Cardiac septum (tissue), 1 donor: ENCODE measurements around the gene C15orf61. TPM values are rescaled to one million over a fixed set of nuclear protein-coding genes. Genes with fewer than 3 reads are reported as not detected.

ENCODE experiments used
- DNase-seq: peaks from one replicate; pipeline ENCODE4 v3.0.0-alpha.2; 2020; ENCODE audit warnings: low spot score
- intact Hi-C: fragments of 100-400 bp; cut with DNase I; formaldehyde crosslinking; loops from one replicate; pipeline ENCODE4 v1.14.0; 2022
- total RNA-seq: library from RNA; stranded (reverse); fragmentation: NEBNext Ultra II Directional; extraction: Animal tissue kit (Norgen Biotek cat#: 25700); gene quantifications from one replicate; pipeline ENCODE4 v1.2.1, GENCODE V29; 2021
- donor health status: DM: no; HTN: no; CAD: no.

C15orf61 gene
- total RNA-seq, 1 donor from 2014 or later = 7.6 TPM

GRCh38 chr15:67511606-67512005 is 9.3 kb upstream of the C15orf61 start:
- intact Hi-C loops = no loop called here
- DNase-seq = no peak

DNA sequence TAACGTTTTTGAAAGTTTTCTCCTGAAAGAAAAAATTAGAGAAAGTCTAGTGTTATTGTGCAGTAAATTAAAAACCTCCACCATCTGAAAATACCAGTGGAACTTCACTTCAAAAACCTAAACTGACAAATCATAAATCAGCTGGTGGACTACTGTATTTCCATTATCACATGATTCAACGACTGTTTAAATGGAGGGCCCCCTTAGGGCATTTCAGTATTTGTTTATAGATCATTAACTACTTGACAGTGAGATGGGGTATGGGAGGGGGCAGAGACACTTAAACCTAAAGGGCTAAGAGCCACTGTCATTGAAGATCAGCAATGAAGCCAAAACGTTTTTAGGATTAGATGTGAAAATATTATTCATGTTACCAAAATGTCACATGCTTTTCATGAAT is 8.8 kb upstream of the C15orf61 start:
- no peak for DNase-seq
- intact Hi-C loops = no loop called here

- intact Hi-C loops = no loop called here
- no peak for DNase-seq
Measured at GRCh38 chr15:67512933-67513714, 7.8 kb upstream of the C15orf61 start.

DNA sequence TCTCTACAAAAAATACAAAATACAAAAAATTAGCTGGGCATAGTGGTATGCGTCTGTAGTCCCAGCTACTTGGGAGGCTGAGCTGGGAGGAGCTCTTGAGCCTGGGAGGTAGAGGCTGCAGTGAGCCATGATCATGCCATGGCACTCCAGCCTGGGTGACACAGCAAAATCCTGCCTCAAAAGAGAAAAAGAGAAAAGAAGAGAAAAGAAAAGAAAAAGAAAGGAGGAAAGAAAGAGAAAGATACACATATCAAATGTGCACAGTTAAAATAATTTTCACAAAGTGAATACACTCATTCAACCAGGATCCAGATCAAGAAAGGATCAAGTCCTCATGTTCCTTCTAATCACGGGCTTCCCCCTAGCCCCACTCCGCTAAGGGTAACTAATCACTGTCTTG is 5.8 kb upstream of the C15orf61 start:
- intact Hi-C loops = no loop called here
- DNase-seq = no peak

GRCh38 chr15:67515557-67515956 is 5.4 kb upstream of the C15orf61 start:
- intact Hi-C loops = no loop called here
- DNase-seq = no peak

GRCh38 chr15:67520321-67521028 is 456 bp upstream of the C15orf61 start:
- DNase-seq = no peak
- intact Hi-C loops = loop anchor here (2.0 to 5.0 kb wide), 2 partner anchors 22 to 317 kb away; partner anchors contain the start of gene MAP2K5

DNA sequence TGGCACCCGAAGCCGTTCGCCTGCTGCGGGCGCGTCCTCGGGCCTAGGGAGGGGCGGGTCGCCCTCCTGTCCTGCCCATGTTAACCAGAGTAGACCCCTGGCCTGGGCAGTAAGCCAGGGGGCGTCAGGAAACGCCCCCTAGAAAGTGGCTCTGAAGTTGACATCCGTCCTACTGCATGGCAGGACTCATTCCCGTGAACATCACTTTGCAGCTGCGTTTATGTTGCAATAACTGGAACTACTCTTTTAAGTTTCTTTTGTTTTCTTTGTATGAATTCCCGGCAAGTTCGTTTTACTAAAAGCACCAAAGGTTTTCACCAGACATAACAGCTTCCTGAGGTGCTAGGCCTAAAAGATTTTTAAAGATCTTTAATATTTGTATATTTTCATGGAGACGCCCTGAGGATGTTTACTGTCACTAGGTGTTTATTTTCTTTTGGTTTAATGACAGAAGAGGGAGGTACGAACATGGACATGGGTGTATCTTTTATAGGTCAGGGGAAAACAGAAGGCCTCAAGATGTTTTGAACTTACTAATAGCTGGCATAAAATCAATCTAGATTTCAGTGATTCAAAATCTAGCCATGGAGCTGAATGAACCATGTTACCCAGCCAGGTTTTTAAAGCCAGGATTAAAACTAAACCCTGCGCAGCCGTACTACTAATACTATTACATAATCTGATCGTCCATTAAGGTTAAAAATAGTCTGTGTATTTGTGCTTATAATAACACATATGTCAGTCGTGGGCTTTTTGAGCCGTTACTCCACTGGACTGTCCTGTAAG is 1.0 kb downstream of the C15orf61 start:
- no peak for DNase-seq
- intact Hi-C loops = loop anchor here (2.0 to 5.0 kb wide), 2 partner anchors 21 to 315 kb away; partner anchors contain the start of gene MAP2K5

- no peak for DNase-seq
- intact Hi-C loops = loop anchor here (5.0 kb wide), 1 partner anchor 314 kb away; no protein-coding TSS in a partner anchor
Measured at GRCh38 chr15:67523330-67523729, 2.4 kb downstream of the C15orf61 start.

DNA sequence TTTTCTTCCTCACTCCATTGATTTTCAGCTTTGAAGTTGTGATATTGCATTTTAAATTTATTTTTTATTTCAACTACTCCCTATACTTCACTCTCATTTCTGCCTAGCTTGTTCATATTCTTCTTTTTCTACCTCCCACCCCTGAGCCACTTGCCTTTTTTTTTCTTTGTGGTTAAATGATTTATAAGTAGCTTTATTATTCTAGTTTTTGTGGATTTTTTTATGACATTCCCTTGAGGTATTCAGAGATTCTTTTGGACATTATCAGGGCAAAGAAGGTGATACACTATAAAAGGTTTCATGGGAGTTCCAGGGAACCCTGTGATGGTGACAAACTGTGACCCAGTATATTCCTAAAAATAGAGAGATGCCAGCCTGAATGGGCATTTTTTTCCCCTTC is 3.3 kb downstream of the C15orf61 start:
- no peak for DNase-seq
- intact Hi-C loops = loop anchor here (5.0 kb wide), 1 partner anchor 313 kb away; no protein-coding TSS in a partner anchor

- intact Hi-C loops = no loop called here
- DNase-seq = no peak
Measured at GRCh38 chr15:67528513-67528912, 7.6 kb downstream of the C15orf61 start.

DNA sequence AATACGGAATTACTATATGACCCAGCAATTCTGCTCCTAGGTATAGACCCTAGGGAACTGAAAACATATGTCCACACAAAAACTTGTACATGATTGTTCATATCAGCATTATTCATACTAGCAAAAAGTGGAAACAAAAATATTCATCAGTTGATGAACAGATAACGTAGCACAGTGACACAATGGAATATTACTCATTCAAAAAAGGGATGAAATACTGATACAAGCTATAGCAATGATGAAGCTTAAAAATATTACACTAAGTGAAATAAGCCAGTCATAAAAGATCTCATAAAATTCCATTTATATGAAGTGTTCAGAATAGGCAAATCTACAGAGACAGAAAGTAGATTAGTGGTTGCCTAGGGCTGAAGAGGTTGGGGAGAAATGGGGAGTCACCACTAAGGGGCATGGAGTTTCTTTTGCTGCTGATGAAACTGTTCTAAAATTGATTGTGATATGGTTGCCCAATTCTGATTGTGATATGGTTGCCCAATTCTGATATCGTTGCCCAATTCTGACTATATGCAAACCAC is 10.5 kb downstream of the C15orf61 start:
- no peak for DNase-seq
- intact Hi-C loops = no loop called here

GRCh38 chr15:67533873-67534272 is 12.9 kb downstream of the C15orf61 start:
- intact Hi-C loops = no loop called here
- no peak for DNase-seq

- intact Hi-C loops = no loop called here
- no peak for DNase-seq
Measured at GRCh38 chr15:67534360-67534759, 13.4 kb downstream of the C15orf61 start.

- intact Hi-C loops = no loop called here
- DNase-seq = no peak
Measured at GRCh38 chr15:67537771-67538170, 16.8 kb downstream of the C15orf61 start.

GRCh38 chr15:67542420-67543347 is 21.8 kb downstream of the C15orf61 start, which contains the start of gene MAP2K5:
Gene MAP2K5, plus strand, starts transcription at chr15:67542703. Its CDS starts 633 bp downstream, at chr15:67543336.
- peak; percentile 94 for DNase-seq
- intact Hi-C loops = loop anchor here (2.0 to 5.0 kb wide), 2 partner anchors 22 to 85 kb away; partner anchors contain the start of gene C15orf61

- intact Hi-C loops = loop anchor here (2.0 to 5.0 kb wide), 2 partner anchors 23 to 86 kb away; partner anchors contain the start of gene C15orf61
- no peak for DNase-seq
Measured at GRCh38 chr15:67543348-67543718, 22.4 kb downstream of the C15orf61 start.

GRCh38 chr15:67544475-67544874 is 23.5 kb downstream of the C15orf61 start:
- no peak for DNase-seq
- intact Hi-C loops = loop anchor here (5.0 kb wide), 1 partner anchor 87 kb away; no protein-coding TSS in a partner anchor

DNA sequence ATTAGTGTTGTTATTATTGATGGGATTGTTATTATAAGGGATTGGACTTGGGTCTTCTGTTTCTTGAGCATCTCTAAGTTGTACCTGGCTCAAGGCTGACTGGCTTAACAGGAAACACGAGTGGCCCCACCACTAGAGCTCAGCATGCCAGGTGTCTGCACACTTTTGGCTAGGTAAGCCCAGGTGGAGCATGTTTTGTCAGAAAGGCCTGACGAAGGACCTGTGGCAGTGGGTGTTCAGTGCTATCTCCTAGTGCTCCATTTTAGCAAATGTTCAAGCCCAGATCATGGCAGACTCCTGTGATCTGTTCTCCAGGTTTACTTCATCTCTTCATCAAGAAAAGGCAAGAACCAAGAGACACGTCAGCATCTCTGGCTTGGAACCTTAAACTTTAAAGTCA is 24.9 kb downstream of the C15orf61 start:
- intact Hi-C loops = no loop called here
- DNase-seq = no peak
